A673 (cell line): Measurements from ENCODE around the gene ABCA10. TPM values are rescaled to one million over a fixed set of nuclear protein-coding genes. Genes with fewer than 3 reads are reported as not detected.
A peak's percentile ranks its signal among the peaks of the same experiment; 100 is the strongest.

Source experiments
- BruUV-seq: library from RNA; stranded (reverse); fragments of 400-500 nt; replicated peaks from 2 replicates; lab custom pipeline; 2021; lab: Mats Ljungman, UMichigan
- CTCF ChIA-PET: fragments of 300-600 bp; sonication (Branson Sonifier 250); formaldehyde crosslinking; loops from one replicate; lab custom pipeline; 2022; ENCODE audit warnings: antibody characterized with exemption; lab: Charles Lee
- POLR2A ChIA-PET: fragments of 300-600 bp; sonication (Branson Sonifier 250); formaldehyde crosslinking; loops from one replicate; lab custom pipeline; 2022; ENCODE audit warnings: antibody characterized with exemption; ENCODE audit not compliant: low non-redundant PET; lab: Charles Lee
- DNase-seq: peaks from one replicate; pipeline ENCODE4 v3.0.0-alpha.2; 2015; ENCODE audit warnings: low spot score
- H3K27ac ChIP-seq: fragments of 200-600 bp; sonication (generic); 2 replicates; pipeline ENCODE4 v1.5.1; 2016; ENCODE audit warnings: mixed run types, low read depth, mild to moderate bottlenecking, mixed read lengths, antibody characterized with exemption, low read length; ENCODE audit not compliant: poor library complexity, severe bottlenecking
- H3K27me3 ChIP-seq: fragments of 200-600 bp; sonication (generic); replicated peaks from 2 replicates; pipeline ENCODE4 v1.6.1; 2017; ENCODE audit warnings: mixed run types, low read depth, mild to moderate bottlenecking, mixed read lengths, antibody characterized with exemption, low read length; ENCODE audit not compliant: insufficient read depth, poor library complexity
- H3K36me3 ChIP-seq: fragments of 200-600 bp; sonication (generic); 2 replicates; pipeline ENCODE4 v1.6.1; 2016; ENCODE audit warnings: mixed run types, mild to moderate bottlenecking, mixed read lengths, antibody characterized with exemption, low read length; ENCODE audit not compliant: insufficient read depth, poor library complexity, severe bottlenecking
- H3K4me1 ChIP-seq: fragments of 200-600 bp; sonication (generic); 2 replicates; pipeline ENCODE4 v1.6.1; 2017; ENCODE audit warnings: mixed run types, mild to moderate bottlenecking, mixed read lengths, antibody characterized with exemption, low read length; ENCODE audit not compliant: insufficient read depth, poor library complexity, severe bottlenecking
- H3K4me3 ChIP-seq: fragments of 200-600 bp; sonication (generic); 2 replicates; pipeline ENCODE4 v1.5.1; 2016; ENCODE audit warnings: low read depth, mixed run types, mild to moderate bottlenecking, mixed read lengths, low read length; ENCODE audit not compliant: poor library complexity, severe bottlenecking
- H3K9me3 ChIP-seq: fragments of 200-600 bp; sonication (generic); 2 replicates; pipeline ENCODE4 v1.6.1; 2016; ENCODE audit warnings: mixed run types, low read depth, mild to moderate bottlenecking, mixed read lengths, antibody characterized with exemption, low read length; ENCODE audit not compliant: poor library complexity, severe bottlenecking
- EZH2 ChIP-seq: fragments of 200-600 bp; sonication (generic); IDR thresholded peaks from 2 replicates; pipeline ENCODE4 v1.6.1; 2017; ENCODE audit warnings: borderline replicate concordance, low read depth, mild to moderate bottlenecking, mixed read lengths, antibody characterized with exemption, low read length; ENCODE audit not compliant: poor library complexity, severe bottlenecking
- intact Hi-C: fragments of 100-400 bp; cut with micrococcal nuclease; formaldehyde crosslinking; loops from one replicate; pipeline ENCODE4 v1.10.0; 2022; ENCODE audit not compliant: unreplicated experiment
- total RNA-seq: library from RNA; stranded (reverse); gene quantifications from 2 replicates; pipeline ENCODE4 v1.2.3, GENCODE V29; 2021
- TF ChIP-seq, protein P1 (sequence below): fragments of 300-800, 200-600 bp; sonication (generic); conservative IDR thresholded peaks from 2 replicates; pipeline ENCODE4 v1.5.1; 2017; ENCODE audit warnings: low read depth, mild to moderate bottlenecking, antibody characterized with exemption, low read length, moderate library complexity, mixed read lengths

ABCA10 gene
- total RNA-seq, 1 experiment from 2014 or later = 0.47 TPM

- no peaks in the 10 kb centered on the region for H3K27me3 ChIP-seq
- peaks cover 10% of the 10 kb centered on the region for H3K4me1 ChIP-seq
- no TSS peak for BruUV-seq
- no peak overlapping the region for H3K27ac ChIP-seq
- peak; percentile 77 for DNase-seq
- H3K9me3 ChIP-seq = no peaks in the 10 kb centered on the region
- H3K4me3 ChIP-seq = no peak overlapping the region
- CTCF ChIA-PET = interaction anchor here (0.6 to 1.2 kb wide), 3 partner anchors 52 to 713 kb away, joined by 3 to 11 read pairs (median 5); no protein-coding TSS in a partner anchor
- TF ChIP-seq EZH2 = no peak
- TF ChIP-seq, protein P1, sequence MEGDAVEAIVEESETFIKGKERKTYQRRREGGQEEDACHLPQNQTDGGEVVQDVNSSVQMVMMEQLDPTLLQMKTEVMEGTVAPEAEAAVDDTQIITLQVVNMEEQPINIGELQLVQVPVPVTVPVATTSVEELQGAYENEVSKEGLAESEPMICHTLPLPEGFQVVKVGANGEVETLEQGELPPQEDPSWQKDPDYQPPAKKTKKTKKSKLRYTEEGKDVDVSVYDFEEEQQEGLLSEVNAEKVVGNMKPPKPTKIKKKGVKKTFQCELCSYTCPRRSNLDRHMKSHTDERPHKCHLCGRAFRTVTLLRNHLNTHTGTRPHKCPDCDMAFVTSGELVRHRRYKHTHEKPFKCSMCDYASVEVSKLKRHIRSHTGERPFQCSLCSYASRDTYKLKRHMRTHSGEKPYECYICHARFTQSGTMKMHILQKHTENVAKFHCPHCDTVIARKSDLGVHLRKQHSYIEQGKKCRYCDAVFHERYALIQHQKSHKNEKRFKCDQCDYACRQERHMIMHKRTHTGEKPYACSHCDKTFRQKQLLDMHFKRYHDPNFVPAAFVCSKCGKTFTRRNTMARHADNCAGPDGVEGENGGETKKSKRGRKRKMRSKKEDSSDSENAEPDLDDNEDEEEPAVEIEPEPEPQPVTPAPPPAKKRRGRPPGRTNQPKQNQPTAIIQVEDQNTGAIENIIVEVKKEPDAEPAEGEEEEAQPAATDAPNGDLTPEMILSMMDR = peak; percentile 65
- no peaks in the 10 kb centered on the region for H3K36me3 ChIP-seq
- POLR2A ChIA-PET = no interaction called here
- intact Hi-C loops = loop anchor here (2.0 to 5.0 kb wide), 3 partner anchors 275 to 780 kb away; no protein-coding TSS in a partner anchor
Observed at GRCh38 chr17:69246726-69247375, 18.2 kb upstream of the ABCA10 start.

DNA sequence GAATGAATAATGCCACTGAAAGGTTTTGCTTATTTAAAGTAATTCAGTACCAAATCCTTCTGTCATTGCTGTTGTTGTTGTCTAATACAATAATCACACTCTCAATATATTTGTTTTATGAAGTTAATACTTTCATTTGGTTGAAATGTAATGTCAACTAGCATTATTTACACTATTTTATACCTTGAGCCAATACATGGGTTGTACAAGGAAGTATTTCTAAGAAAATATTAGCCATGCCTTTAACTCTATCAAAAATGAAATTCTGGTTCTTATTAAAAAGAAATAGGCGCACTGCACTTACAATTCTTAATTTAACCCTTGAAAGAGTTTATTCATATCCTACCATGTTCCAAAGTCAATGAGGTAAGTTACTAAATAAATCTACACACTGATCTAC, 17.6 kb upstream of the ABCA10 start:
- Histone ChIP-seq H3K36me3 (no peaks in the 10 kb centered on the region), H3K27ac (peak overlapping the region; percentile 39), H3K9me3 (no peaks in the 10 kb centered on the region), H3K4me3 (peak overlapping the region; percentile 9), H3K4me1 (peaks cover 10% of the 10 kb centered on the region), H3K27me3 (no peaks in the 10 kb centered on the region)
- DNase-seq = no peak
- intact Hi-C loops = loop anchor here (2.0 to 5.0 kb wide), 3 partner anchors 276 to 779 kb away; no protein-coding TSS in a partner anchor
- ChIA-PET POLR2A (no interaction called here), CTCF (interaction anchor here (0.7 to 1.2 kb wide), 2 partner anchors 474 to 710 kb away, joined by 3 to 4 read pairs; no protein-coding TSS in a partner anchor)
- no TSS peak for BruUV-seq
- TF ChIP-seq, protein P1 = no peak
- TF ChIP-seq EZH2 = no peak

- Histone ChIP-seq H3K4me1 (peaks cover 10% of the 10 kb centered on the region), H3K27ac (peak overlapping the region; percentile 39), H3K4me3 (peak overlapping the region; percentile 9), H3K9me3 (no peaks in the 10 kb centered on the region), H3K36me3 (no peaks in the 10 kb centered on the region), H3K27me3 (no peaks in the 10 kb centered on the region)
- POLR2A ChIA-PET = no interaction called here
- intact Hi-C loops = loop anchor here (2.0 to 5.0 kb wide), 3 partner anchors 277 to 779 kb away; no protein-coding TSS in a partner anchor
- TF ChIP-seq, protein P1 = no peak
- TF ChIP-seq EZH2 = no peak
- CTCF ChIA-PET = interaction anchor here (0.7 to 1.2 kb wide), 2 partner anchors 474 to 710 kb away, joined by 3 to 4 read pairs; no protein-coding TSS in a partner anchor
- BruUV-seq = no TSS peak
- no peak for DNase-seq
Observed at GRCh38 chr17:69245617-69246016, 17.0 kb upstream of the ABCA10 start.
